GM12878 (cell line): ENCODE measurements around the gene ANO7.
A peak's percentile ranks its signal among the peaks of the same experiment; 100 is the strongest.

ENCODE experiments used
- NR2F1 ChIP-seq: fragments of 450-650 bp; conservative IDR thresholded peaks from 2 replicates; pipeline ENCODE4 v1.6.1; 2017; ENCODE audit warnings: mild to moderate bottlenecking
- RAD21 ChIP-seq: IDR thresholded peaks from 2 replicates; pipeline ENCODE4 v1.6.1; 2011; ENCODE audit warnings: mild to moderate bottlenecking, low read depth, low read length, moderate library complexity; ENCODE audit not compliant: insufficient read depth
- RAD51 ChIP-seq: fragments of 450-650 bp; IDR thresholded peaks from 2 replicates; pipeline ENCODE4 v1.6.1; 2016; ENCODE audit warnings: moderate library complexity, mild to moderate bottlenecking, inconsistent platforms
- ZNF384 ChIP-seq: IDR thresholded peaks from 2 replicates; pipeline ENCODE4 v1.6.1; 2012; ENCODE audit warnings: low read depth, mild to moderate bottlenecking, low read length, improper control_type of control experiment, borderline replicate concordance
- TF ChIP-seq, protein P1 (sequence below), 3 experiments: IDR thresholded peaks in 2 of 3; conservative IDR thresholded peaks in 1 of 3; 2 replicates each; pipeline ENCODE4 v1.5.1; 2011; ENCODE audit warnings: low read depth in 3 of 3, low read length in 3 of 3, mild to moderate bottlenecking in 3 of 3, control low read depth in 2 of 3, moderate library complexity in 2 of 3, inconsistent platforms in 1 of 3, mixed read lengths in 1 of 3; ENCODE audit not compliant: control insufficient read depth in 2 of 3, insufficient read depth in 1 of 3; ENCODE audit errors: extremely low read depth in 1 of 3

- no peak for TF ChIP-seq RAD51
- 0 out of 2 replicates have a peak, but pooled peaks have one; percentile 9 for TF ChIP-seq RAD21
- TF ChIP-seq ZNF384 = no peak
- no peak for TF ChIP-seq NR2F1
- TF ChIP-seq, protein P1, sequence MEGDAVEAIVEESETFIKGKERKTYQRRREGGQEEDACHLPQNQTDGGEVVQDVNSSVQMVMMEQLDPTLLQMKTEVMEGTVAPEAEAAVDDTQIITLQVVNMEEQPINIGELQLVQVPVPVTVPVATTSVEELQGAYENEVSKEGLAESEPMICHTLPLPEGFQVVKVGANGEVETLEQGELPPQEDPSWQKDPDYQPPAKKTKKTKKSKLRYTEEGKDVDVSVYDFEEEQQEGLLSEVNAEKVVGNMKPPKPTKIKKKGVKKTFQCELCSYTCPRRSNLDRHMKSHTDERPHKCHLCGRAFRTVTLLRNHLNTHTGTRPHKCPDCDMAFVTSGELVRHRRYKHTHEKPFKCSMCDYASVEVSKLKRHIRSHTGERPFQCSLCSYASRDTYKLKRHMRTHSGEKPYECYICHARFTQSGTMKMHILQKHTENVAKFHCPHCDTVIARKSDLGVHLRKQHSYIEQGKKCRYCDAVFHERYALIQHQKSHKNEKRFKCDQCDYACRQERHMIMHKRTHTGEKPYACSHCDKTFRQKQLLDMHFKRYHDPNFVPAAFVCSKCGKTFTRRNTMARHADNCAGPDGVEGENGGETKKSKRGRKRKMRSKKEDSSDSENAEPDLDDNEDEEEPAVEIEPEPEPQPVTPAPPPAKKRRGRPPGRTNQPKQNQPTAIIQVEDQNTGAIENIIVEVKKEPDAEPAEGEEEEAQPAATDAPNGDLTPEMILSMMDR (IDR thresholded peaks at IDR 0.05 in 2 of 3, conservative IDR thresholded peaks at IDR 0.05 in 1 of 3; ENCODE audit: control insufficient read depth in 2 of 3, extremely low read depth in 1 of 3, insufficient read depth in 1 of 3, low read depth in 3 of 3, low read length in 3 of 3) = peak in 1 of 3 experiments; percentile 27; a peak in 1 of 6 replicates
Observed at GRCh38 chr2:241211276-241211675, 22.8 kb downstream of the ANO7 start.
